ENCODE measurements around the gene KIAA1217. TPM values are rescaled to one million over a fixed set of nuclear protein-coding genes. Genes with fewer than 3 reads are reported as not detected.

KIAA1217 gene
- total RNA-seq, 1 donor from 2014 or later = 13.0 TPM

GRCh38 chr10:24513155-24513554 lies 304.2 kb downstream of the KIAA1217 start:
- intact Hi-C loops (cut with DNase I) = loop anchor here (10.0 kb wide), 1 partner anchor 318 kb away; no protein-coding TSS in a partner anchor
- Histone ChIP-seq H3K4me1 (no peaks in the 10 kb centered on the region), H3K27ac (no peak overlapping the region), H3K36me3 (peaks cover 2 to 8% of the 10 kb centered on the region in 2 donors), H3K4me3 (no peak overlapping the region), H3K27me3 (no peaks in the 10 kb centered on the region), H3K9me3 (no peaks in the 10 kb centered on the region)
- TF ChIP-seq CTCF (IDR thresholded peaks at IDR 0.05) = peak in 2 of 3 experiments; percentile 9 to 35
- DNase-seq (ENCODE audit: low spot score in 2 of 2) = no peak

GRCh38 chr10:24515481-24515880 lies 306.5 kb downstream of the KIAA1217 start:
- DNase-seq (ENCODE audit: low spot score in 2 of 2) = no peak
- intact Hi-C loops (cut with DNase I) = loop anchor here (5.0 to 10.0 kb wide), 2 partner anchors 153 to 321 kb away; no protein-coding TSS in a partner anchor
- H3K27me3 ChIP-seq = no peaks in the 10 kb centered on the region
- H3K9me3 ChIP-seq = no peaks in the 10 kb centered on the region
- H3K36me3 ChIP-seq = peaks cover 2 to 13% of the 10 kb centered on the region in 2 donors
- H3K27ac ChIP-seq = no peak overlapping the region
- TF ChIP-seq CTCF (IDR thresholded peaks at IDR 0.05) = no peak
- H3K4me3 ChIP-seq = no peak overlapping the region
- no peaks in the 10 kb centered on the region for H3K4me1 ChIP-seq

DNA sequence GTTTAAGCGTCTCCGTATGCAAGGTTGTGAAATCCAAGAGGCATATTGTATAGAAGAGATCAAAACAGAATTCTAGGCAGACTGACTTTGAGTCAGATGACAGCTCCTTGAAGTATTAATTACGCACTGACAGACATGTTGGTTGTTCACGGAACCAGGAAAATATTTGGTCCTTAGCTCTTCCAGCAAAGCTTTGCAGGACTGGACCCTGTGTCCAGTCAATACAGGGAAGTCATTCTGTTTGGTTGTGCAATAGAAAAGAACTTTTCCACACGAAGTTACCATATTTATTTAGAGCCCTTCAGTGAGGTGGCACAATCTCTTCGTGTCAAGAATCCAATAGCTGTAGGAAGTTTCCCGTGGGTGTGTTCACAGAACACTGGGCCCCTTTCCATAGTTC lies 309.5 kb downstream of the KIAA1217 start:
- DNase-seq (ENCODE audit: low spot score in 2 of 2) = no peak
- no peak overlapping the region for H3K27ac ChIP-seq
- peaks cover 2 to 20% of the 10 kb centered on the region in 2 donors for H3K36me3 ChIP-seq
- no peaks in the 10 kb centered on the region for H3K27me3 ChIP-seq
- intact Hi-C loops (cut with DNase I) = loop anchor here (1.0 to 10.0 kb wide), 3 partner anchors 156 to 524 kb away; no protein-coding TSS in a partner anchor
- TF ChIP-seq CTCF (IDR thresholded peaks at IDR 0.05) = no peak
- H3K4me3 ChIP-seq = no peak overlapping the region
- no peaks in the 10 kb centered on the region for H3K4me1 ChIP-seq
- no peaks in the 10 kb centered on the region for H3K9me3 ChIP-seq

GRCh38 chr10:24518981-24519597 lies 310.2 kb downstream of the KIAA1217 start:
- peak in 1 of 2 donors; percentile 74 for DNase-seq (ENCODE audit: low spot score in 2 of 2)
- Histone ChIP-seq H3K27me3 (no peaks in the 10 kb centered on the region), H3K36me3 (peaks cover 2 to 22% of the 10 kb centered on the region in 2 donors), H3K4me1 (no peaks in the 10 kb centered on the region), H3K9me3 (no peaks in the 10 kb centered on the region), H3K27ac (no peak overlapping the region), H3K4me3 (peak overlapping the region in 1 of 2 donors; percentile 31)
- intact Hi-C loops (cut with DNase I) = loop anchor here (1.0 to 10.0 kb wide), 3 partner anchors 157 to 525 kb away; no protein-coding TSS in a partner anchor
- TF ChIP-seq CTCF (IDR thresholded peaks at IDR 0.05) = peak; percentile 22 to 86 (median 71)

DNA sequence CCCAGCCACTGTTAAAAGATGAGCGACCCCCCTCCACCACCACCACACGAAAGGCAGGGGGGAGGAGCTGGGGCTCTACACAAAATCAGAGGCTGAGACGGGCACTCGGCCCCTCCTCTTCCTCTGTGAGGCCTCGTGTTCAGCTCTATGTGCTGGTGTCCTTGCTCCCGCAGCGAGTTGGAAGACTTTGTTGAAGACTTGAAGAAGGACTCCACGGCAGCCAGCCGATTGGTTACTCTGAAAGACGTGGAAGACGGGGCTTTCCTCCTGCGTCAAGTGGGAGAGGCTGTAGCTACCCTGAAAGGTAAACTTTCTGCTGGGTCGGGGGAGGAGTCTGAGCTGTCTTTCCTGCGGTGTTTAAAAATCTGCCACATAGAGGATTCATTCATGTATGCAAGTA lies 311.0 kb downstream of the KIAA1217 start:
- H3K4me3 ChIP-seq = no peak overlapping the region
- H3K9me3 ChIP-seq = no peaks in the 10 kb centered on the region
- H3K27ac ChIP-seq = no peak overlapping the region
- intact Hi-C loops (cut with DNase I) = loop anchor here (5.0 to 10.0 kb wide), 2 partner anchors 158 to 325 kb away; no protein-coding TSS in a partner anchor
- no peaks in the 10 kb centered on the region for H3K27me3 ChIP-seq
- TF ChIP-seq CTCF (IDR thresholded peaks at IDR 0.05) = no peak
- DNase-seq (ENCODE audit: low spot score in 2 of 2) = no peak
- no peaks in the 10 kb centered on the region for H3K4me1 ChIP-seq
- peaks cover 2 to 29% of the 10 kb centered on the region in 2 donors for H3K36me3 ChIP-seq
